Measurements from ENCODE around the gene ATP5MC2.
"Not testable (repeated sequence)": the region's sequence is repeated elsewhere in the genome, so short reads cannot be mapped to it uniquely, and the experiment has no call there.

ATP5MC2 gene

GRCh38 chr12:53653595-53653994 is 22.3 kb downstream of the ATP5MC2 start:
- no peak for DNase-seq (ENCODE audit: low read depth in 1 of 2, low spot score in 1 of 2)

- DNase-seq (ENCODE audit: low read depth in 1 of 2, low spot score in 1 of 2) = no peak
These were observed 23.5 kb downstream of the ATP5MC2 start for GRCh38 chr12:53652366-53652765.

GRCh38 chr12:53651737-53652136 is 24.1 kb downstream of the ATP5MC2 start:
- DNase-seq (ENCODE audit: low read depth in 1 of 2, low spot score in 1 of 2) = no peak

- not testable (repeated sequence) for DNase-seq (ENCODE audit: low read depth in 1 of 2, low spot score in 1 of 2)
These were observed 29.6 kb downstream of the ATP5MC2 start for GRCh38 chr12:53646300-53646699.

GRCh38 chr12:53645165-53645564 is 30.7 kb downstream of the ATP5MC2 start:
- DNase-seq (ENCODE audit: low read depth in 1 of 2, low spot score in 1 of 2) = no peak

GRCh38 chr12:53644133-53644532 is 31.8 kb downstream of the ATP5MC2 start:
- no peak for DNase-seq (ENCODE audit: low read depth in 1 of 2, low spot score in 1 of 2)

GRCh38 chr12:53643232-53643979 is 32.5 kb downstream of the ATP5MC2 start:
- no peak for DNase-seq (ENCODE audit: low read depth in 1 of 2, low spot score in 1 of 2)

GRCh38 chr12:53638057-53638456 is 37.8 kb downstream of the ATP5MC2 start:
- no peak for DNase-seq (ENCODE audit: low read depth in 1 of 2, low spot score in 1 of 2)

- DNase-seq (ENCODE audit: low read depth in 1 of 2, low spot score in 1 of 2) = no peak
These were observed 39.2 kb downstream of the ATP5MC2 start for GRCh38 chr12:53636641-53637040.

GRCh38 chr12:53635708-53636107 is 40.2 kb downstream of the ATP5MC2 start:
- DNase-seq (ENCODE audit: low read depth in 1 of 2, low spot score in 1 of 2) = not testable (repeated sequence)

- no peak for DNase-seq (ENCODE audit: low read depth in 1 of 2, low spot score in 1 of 2)
These were observed 44.2 kb downstream of the ATP5MC2 start for GRCh38 chr12:53631721-53632120.

GRCh38 chr12:53627919-53628318 is 48.0 kb downstream of the ATP5MC2 start:
- no peak for DNase-seq (ENCODE audit: low read depth in 1 of 2, low spot score in 1 of 2)

- DNase-seq (ENCODE audit: low read depth in 1 of 2, low spot score in 1 of 2) = no peak
These were observed 49.1 kb downstream of the ATP5MC2 start for GRCh38 chr12:53626702-53627169.

- DNase-seq (ENCODE audit: low read depth in 1 of 2, low spot score in 1 of 2) = peak; percentile 98 to 99
These were observed 49.8 kb downstream of the ATP5MC2 start, which contains the start of gene ATF7 for GRCh38 chr12:53625946-53626701. TSS of gene ATF7 (minus strand) at chr12:53626382. CDS start at chr12:53601000, 25,382 bp downstream.

GRCh38 chr12:53625373-53625945 is 50.4 kb downstream of the ATP5MC2 start:
- DNase-seq (ENCODE audit: low read depth in 1 of 2, low spot score in 1 of 2) = no peak

GRCh38 chr12:53624956-53625355 is 50.9 kb downstream of the ATP5MC2 start:
- DNase-seq (ENCODE audit: low read depth in 1 of 2, low spot score in 1 of 2) = no peak

GRCh38 chr12:53624458-53624857 is 51.4 kb downstream of the ATP5MC2 start:
- no peak for DNase-seq (ENCODE audit: low read depth in 1 of 2, low spot score in 1 of 2)

GRCh38 chr12:53623548-53624385 is 52.1 kb downstream of the ATP5MC2 start:
- DNase-seq (ENCODE audit: low read depth in 1 of 2, low spot score in 1 of 2) = no peak

GRCh38 chr12:53622724-53623123 is 53.2 kb downstream of the ATP5MC2 start:
- DNase-seq (ENCODE audit: low read depth in 1 of 2, low spot score in 1 of 2) = no peak

- DNase-seq (ENCODE audit: low read depth in 1 of 2, low spot score in 1 of 2) = no peak
These were observed 57.6 kb downstream of the ATP5MC2 start for GRCh38 chr12:53618275-53618674.

GRCh38 chr12:53617700-53618099 is 58.2 kb downstream of the ATP5MC2 start:
- DNase-seq (ENCODE audit: low read depth in 1 of 2, low spot score in 1 of 2) = no peak
